Lower lobe of right lung (tissue), 2 donors: Measurements from ENCODE around the gene TRPM8. TPM values are rescaled to one million over a fixed set of nuclear protein-coding genes. Genes with fewer than 3 reads are reported as not detected.

ENCODE experiments used
- ATAC-seq, 2 donors: fragments of 200-7000 bp; cut with Tn5 transposase; one replicate each; pipeline ENCODE4 v1.9.1; 2020 to 2022; ENCODE audit warnings: mild to moderate bottlenecking in 2 of 2, moderate library complexity in 2 of 2
- DNase-seq: peaks from one replicate; pipeline ENCODE4 v3.0.0-alpha.2; 2020
- H3K27ac ChIP-seq: fragments of 200-600 bp; one replicate; pipeline ENCODE4 v1.8.0; 2022
- H3K27me3 ChIP-seq: fragments of 200-600 bp; one replicate; pipeline ENCODE4 v1.8.0; 2022; ENCODE audit warnings: low read depth
- H3K36me3 ChIP-seq: fragments of 200-600 bp; one replicate; pipeline ENCODE4 v1.8.0; 2022; ENCODE audit warnings: mild to moderate bottlenecking
- H3K4me1 ChIP-seq: fragments of 200-600 bp; one replicate; pipeline ENCODE4 v1.8.0; 2022
- H3K4me3 ChIP-seq: fragments of 200-600 bp; one replicate; pipeline ENCODE4 v1.8.0; 2022; ENCODE audit warnings: mild to moderate bottlenecking
- H3K9me3 ChIP-seq: fragments of 200-600 bp; one replicate; pipeline ENCODE4 v1.8.0; 2022
- CTCF ChIP-seq: fragments of 200-600 bp; IDR thresholded peaks from one replicate; pipeline ENCODE4 v1.8.0; 2022; ENCODE audit warnings: antibody characterized with exemption, mild to moderate bottlenecking
- intact Hi-C: fragments of 100-400 bp; cut with DNase I; formaldehyde crosslinking; loops from one replicate; pipeline ENCODE4 v1.11.0; 2022
- total RNA-seq: library from RNA; stranded (reverse); fragmentation: NEBNext Ultra II Directional; extraction: Animal tissue kit (Norgen Biotek cat#: 25700); gene quantifications from one replicate; pipeline ENCODE4 v1.2.1, GENCODE V29; 2021
- donor health status: DM: no; HTN: yes; CAD: no; lungs with severe emphysema.

TRPM8 gene
- total RNA-seq, 1 donor from 2014 or later: not detected

- no peaks in the 10 kb centered on the region for H3K36me3 ChIP-seq
- no peaks in the 10 kb centered on the region for H3K9me3 ChIP-seq
- no peak overlapping the region for H3K4me3 ChIP-seq
- no peaks in the 10 kb centered on the region for H3K27me3 ChIP-seq
- intact Hi-C loops: no loop called here
- ATAC-seq: no peak
- no peak overlapping the region for H3K27ac ChIP-seq
- no peaks in the 10 kb centered on the region for H3K4me1 ChIP-seq
- TF ChIP-seq CTCF: no peak
- no peak for DNase-seq
Measured at GRCh38 chr2:234060236-234060635, 143.1 kb downstream of the TRPM8 start.

DNA sequence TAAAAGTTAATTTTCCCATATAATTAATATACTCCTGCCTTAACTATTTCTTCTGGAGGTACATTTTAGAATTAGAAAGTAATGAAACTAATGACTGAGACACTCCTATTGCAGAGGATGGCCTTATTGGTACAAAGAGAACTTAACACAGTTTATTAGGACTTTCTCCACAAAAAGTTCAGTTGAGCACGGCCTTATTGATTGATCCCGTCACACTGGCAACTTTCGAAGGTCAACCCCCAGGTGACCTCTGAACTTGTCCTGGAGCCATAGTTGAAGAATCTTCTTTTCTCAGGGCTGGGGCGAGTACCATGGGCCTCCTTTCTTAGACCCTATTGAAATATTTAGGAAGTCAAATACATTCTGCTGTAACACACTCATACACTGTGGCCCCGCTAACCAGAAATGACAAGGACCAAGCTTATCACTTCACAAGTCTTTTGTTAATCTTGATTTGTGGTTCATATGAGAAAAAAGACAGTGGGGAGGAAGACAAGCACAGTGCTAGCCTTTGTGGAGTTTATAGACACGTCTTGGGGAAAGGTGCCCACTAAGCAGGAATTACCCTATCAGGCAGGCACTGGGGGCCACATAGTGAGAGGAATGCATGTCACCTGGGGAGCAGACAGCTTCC is 144.6 kb downstream of the TRPM8 start:
- no peak for ATAC-seq
- TF ChIP-seq CTCF: no peak
- H3K27ac ChIP-seq: no peak overlapping the region
- H3K4me1 ChIP-seq: no peaks in the 10 kb centered on the region
- no peaks in the 10 kb centered on the region for H3K27me3 ChIP-seq
- intact Hi-C loops: no loop called here
- H3K4me3 ChIP-seq: no peak overlapping the region
- DNase-seq: no peak
- no peaks in the 10 kb centered on the region for H3K36me3 ChIP-seq
- no peaks in the 10 kb centered on the region for H3K9me3 ChIP-seq

- no peaks in the 10 kb centered on the region for H3K9me3 ChIP-seq
- no peaks in the 10 kb centered on the region for H3K36me3 ChIP-seq
- no peaks in the 10 kb centered on the region for H3K27me3 ChIP-seq
- intact Hi-C loops: no loop called here
- no peak overlapping the region for H3K4me3 ChIP-seq
- H3K4me1 ChIP-seq: no peaks in the 10 kb centered on the region
- no peak for TF ChIP-seq CTCF
- H3K27ac ChIP-seq: no peak overlapping the region
- no peak for DNase-seq
- ATAC-seq: no peak
Measured at GRCh38 chr2:234066587-234066986, 149.4 kb downstream of the TRPM8 start.

Other genes with a start within 250 kb of the TRPM8 start
- not detected for gene UGT1A9, start 245.5 kb upstream of the TRPM8 start, total RNA-seq
- not detected for gene UGT1A7, start 235.5 kb upstream of the TRPM8 start, total RNA-seq
- 2.3 TPM for gene UGT1A6, start 224.5 kb upstream of the TRPM8 start, total RNA-seq
- 0.27 TPM for gene UGT1A5, start 204.5 kb upstream of the TRPM8 start, total RNA-seq
- gene UGT1A4, start 198.6 kb upstream of the TRPM8 start, total RNA-seq: not detected
- gene UGT1A3, start 188.3 kb upstream of the TRPM8 start, total RNA-seq: not detected
- gene UGT1A1, start 157.1 kb upstream of the TRPM8 start, total RNA-seq: 0.24 TPM
- gene MROH2A, start 139.0 kb upstream of the TRPM8 start, total RNA-seq: not detected
- 1.5 TPM for gene HJURP, start 62.8 kb upstream of the TRPM8 start, total RNA-seq
- not detected for gene SPP2, start 133.3 kb downstream of the TRPM8 start, total RNA-seq